Dedifferentiated amniotic fluid mesenchymal stem cell (primary cell): ENCODE data around the gene POC1A.

Source experiments
- DNase-seq: peaks from one replicate; pipeline ENCODE4 v3.0.0-alpha.2; 2016; ENCODE audit errors: extremely low spot score

The POC1A gene

DNA sequence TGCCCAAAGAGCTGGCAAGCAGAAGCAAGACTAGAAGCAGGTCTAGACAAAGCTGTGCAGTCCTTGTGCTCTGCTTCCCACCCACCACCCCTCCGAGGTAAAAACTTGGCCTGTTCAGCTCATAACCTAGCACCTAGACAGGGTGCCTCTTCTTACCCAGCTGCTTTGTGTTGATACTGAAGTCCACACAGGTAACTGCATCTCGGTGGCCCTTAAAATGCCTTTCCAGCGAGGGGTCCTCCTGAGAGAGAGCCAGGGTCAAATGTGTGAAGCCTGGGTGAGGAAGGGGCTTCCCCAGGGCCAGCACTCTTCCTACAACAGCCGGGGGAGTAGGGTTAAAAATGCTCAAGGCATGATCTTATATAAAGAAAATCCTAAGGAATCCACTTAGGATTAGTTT is 3.4 kb downstream of the POC1A start:
- no peak for DNase-seq

DNA sequence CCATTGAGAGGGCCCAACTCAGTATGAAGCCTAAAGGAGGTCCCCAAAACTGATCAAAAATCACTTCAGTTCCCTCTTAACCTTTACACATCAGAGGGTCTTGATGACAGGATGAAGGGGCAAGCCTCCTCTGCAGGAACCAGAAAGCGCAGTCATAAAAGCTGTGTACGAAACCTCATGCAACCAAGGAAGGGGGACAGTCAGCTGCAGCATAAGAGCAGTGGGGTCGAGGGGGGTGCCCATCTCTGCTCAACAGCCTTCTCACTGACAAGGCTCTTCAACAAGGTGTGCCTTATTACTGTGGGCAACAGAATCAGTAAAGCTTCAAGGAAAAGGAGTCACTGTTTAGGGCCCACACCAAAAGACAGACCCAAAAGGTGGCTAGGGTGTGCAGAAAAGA is 3.9 kb downstream of the POC1A start:
- DNase-seq, result no peak

DNA sequence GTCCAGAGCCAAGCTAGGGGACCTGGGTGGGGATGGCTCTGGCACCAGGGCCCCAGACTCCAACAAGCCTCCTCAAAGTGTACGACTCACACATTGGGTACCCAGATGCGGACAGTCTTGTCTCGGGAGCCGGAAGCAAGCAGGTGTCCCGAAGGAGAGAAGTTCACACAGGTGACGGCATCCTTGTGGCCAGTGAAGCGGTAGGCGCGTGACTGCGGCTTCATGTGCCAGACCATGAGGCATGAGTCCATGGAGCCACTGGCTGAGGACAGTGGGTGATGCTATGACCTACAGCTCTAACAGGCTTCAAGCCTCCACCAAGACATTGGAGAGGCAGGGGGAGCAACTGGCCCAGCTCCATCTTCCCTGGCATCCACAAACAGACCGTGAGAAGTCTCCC is 4.5 kb downstream of the POC1A start:
- no peak for DNase-seq

DNA sequence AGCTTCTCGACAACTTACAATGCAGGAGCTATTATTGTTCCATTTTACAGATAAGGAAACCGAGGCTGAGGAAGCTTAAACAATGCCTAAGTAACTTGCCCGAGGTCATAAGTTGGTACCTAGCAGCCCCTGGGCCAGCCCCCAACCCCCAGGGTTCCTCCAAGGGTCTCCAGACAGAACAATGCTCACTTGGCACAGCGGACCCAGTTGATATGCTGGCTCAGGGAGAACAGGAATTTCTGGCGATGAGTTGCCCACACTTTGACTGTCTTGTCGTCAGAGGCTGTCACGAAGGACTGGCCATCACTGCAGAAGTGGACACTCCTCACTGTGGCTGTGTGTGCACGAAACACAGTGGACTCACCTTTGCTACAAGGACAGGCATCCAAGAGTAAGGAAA is 5.2 kb downstream of the POC1A start:
- DNase-seq, result no peak

DNA sequence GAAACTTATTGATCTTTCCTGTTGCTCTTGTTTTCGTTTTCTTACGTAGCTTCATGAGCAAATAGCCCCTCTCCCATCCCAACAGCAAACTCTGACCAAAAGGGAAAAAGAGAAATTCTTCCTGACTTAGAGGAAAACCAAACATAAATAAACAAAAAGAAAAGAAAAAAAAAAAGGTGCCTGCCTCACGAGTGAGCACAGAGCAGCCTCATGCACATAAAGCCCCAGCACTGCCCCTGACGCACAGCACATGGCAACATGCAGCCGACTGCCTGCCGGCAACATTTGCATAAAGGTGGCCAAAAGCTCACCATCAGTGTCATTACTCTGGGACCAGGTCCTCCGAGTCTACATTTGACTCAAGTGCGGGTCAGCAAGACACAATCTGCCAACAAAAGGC is 6.4 kb downstream of the POC1A start:
- no peak for DNase-seq

DNA sequence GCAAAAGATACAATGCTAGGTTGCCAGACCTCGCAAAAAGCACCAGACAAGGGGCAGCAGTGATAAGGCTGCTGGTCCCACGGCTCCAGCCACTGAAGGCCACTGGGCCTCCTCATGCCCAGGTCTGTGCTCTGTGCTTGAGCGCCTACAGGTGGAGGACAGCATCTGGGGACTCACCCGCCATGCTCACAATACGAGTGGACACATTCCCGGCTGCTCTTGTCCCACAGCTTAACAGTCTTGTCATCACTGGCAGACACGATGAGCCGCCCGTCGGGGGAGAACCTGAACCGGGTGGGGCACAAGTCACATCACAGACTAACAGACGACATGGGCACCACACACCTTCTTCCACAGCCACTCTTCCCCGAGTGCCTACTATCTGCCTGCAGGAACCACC is 7.4 kb downstream of the POC1A start:
- no peak for DNase-seq

DNA sequence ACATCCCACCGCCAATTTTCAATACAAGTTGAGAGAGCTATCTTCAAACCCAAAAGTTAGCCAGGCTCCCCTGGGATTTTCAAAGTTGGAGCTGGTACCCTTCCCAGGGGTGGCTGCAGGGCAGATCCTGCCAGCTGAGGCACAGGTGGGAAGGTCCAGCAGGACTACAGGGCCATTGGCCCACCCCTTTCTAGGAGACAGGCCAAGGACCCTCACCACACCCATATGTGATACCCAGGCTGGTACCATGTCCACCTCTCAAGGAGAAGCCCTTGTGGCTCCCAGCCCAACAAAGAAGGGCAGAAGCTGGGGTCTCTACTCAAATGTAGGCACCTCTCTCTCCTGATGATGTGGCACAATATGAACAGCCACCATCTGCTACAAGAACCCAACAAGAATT is 8.0 kb downstream of the POC1A start:
- no peak for DNase-seq

DNA sequence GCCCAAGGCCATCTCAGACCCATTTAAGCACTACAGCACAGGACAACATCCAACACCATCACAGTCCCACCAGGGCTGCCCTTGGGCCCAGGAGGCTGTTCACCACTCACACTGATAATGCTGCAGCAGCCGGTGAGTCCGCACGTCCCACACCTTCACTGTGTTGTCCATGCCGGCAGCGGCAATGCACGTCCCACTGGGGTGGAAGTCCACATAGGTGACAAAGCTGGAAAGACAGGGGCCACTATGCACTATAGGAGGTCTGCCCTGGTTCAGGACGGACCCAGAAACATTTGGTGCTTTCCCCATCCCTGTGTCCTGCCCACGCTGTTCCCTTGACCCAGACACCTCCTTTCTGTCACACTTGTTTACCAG is 8.5 kb downstream of the POC1A start:
- DNase-seq, result no peak

DNA sequence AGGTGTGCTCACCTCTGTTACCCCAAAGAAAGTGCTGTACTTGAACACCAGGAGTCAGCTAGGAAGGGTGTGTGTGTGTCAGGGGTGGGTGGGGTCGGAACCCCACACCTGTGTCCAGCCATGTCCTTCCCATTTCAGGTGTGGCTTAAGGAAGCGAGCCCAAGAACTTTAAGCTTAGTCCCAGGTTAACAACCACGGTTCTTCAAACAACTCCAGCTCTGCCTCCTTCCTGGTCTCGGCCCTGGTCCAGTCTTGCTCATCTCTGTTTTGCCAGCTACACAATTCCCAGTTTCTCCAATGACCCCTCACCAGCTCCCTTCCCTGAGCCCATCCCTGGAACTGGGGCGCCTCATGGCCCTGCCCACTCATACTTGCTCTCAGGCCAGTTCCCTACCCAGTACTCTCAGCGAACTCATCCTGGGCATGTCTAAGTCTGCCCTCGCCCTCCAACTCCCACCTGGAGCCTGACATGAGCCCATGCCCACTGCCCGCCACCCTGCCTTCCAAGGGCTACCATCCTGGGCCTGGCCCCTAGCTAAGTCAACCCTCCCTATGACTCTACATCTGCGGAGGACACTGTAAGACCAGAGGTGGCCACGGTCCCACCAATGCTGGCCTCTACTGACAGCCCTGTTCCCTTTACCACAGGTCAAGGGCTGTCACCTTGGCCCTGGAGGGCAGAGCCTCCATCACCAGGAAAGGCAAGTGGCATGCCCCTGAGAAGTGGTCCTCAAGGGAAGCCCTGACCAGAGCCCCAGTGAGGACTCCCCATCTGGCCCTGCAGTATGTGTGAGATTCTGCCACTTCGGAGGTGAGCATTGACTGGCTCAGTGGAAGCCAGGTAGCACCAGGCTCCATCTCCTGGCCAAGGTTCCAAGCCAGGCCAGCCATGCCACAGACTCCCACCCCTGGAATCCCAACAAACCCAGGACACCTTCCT is 9.2 kb downstream of the POC1A start:
- DNase-seq, result no peak

DNA sequence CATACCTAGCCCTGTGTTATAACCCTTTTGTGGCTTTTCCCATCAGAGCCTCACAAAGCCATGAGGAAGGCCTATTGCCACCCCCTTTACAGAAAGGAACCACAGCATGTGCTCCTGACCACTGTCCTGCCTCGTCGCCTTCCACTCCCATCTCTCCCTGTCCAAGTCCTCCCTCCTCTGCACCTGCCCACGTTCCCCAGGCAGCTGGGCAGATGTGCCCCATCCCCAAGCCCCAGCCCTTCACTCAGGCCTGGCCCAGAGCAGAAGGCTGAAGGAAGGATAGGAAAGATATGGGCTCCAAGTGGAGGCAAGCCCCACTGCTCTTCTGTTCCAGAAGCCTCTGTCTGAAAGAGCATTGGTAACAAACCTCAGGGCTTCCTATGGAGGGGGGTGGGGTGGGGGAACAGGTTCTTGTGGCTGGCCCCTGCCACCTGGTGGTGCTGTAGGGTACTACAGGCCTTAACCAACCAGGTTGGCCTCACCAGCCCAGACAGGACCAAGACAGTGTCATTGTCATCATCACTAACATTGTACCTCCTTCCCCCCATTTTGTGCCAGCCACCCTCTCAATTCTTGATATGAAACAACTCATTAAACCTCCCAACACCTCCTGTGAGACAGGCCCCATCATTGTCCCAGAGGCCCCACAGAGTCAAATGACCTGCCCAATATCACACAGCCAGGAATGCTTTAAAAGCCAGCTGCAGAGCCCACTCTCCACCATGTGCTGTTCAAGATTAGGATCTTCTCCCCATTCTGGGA is 10.0 kb downstream of the POC1A start:
- peak; percentile 43 for DNase-seq

DNA sequence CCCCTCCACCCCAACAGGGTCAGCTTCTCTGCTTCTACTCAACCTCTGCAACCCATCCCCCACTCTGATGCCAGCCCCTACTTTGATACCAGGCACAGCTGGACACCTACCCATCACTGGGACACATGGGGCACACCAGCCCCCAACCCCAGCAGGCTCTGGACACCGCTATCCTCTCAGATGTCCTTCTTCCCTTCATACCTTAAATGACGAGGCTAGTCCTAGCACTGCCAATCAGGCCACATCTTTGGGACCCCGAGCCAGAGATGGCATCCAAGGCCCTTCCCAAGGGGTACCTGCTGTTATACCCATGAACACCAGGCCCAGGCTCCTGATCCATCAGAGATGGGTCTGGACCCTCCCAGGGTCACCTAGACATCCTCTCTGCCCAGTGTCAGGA is 10.6 kb downstream of the POC1A start:
- DNase-seq, result no peak

DNA sequence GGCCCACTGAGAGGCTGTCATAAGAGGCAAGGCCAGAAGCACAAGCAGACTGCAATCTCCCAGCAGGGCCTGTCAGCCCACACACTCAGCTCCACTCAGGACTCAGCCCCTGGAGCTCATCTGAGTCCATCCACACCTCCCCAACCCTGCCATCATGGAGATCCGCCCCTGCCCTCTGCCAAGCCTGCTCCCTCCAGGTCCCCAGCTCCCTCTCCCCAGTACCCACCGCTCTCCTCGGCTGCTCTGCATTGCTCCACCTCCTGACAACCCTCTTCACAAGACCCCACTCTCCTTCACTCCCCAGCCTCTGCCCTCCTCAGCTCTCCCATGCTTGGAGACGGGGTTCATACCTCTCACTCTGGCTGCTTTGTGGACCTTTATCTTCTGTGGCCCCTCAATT is 11.1 kb downstream of the POC1A start:
- DNase-seq, result no peak

DNA sequence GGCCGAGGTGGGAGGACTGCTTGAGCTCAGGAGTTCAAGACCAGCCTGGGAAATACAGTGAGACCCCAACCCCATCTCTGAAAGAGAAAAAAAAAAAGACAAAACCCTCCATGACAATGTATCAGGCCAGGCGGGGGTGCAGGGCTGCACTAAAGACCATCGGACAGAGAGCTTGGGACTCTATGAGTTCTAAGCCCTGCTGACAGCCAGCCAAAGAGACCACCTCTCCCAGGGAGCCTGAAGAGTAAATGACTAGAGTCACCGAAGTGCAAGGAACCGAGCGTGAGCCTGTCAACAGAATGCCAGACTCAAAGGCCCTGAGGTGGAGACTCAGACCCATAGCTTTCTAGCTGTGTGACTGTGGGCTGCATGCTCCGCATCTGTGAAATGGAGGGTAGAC is 12.5 kb downstream of the POC1A start:
- DNase-seq, result no peak

DNA sequence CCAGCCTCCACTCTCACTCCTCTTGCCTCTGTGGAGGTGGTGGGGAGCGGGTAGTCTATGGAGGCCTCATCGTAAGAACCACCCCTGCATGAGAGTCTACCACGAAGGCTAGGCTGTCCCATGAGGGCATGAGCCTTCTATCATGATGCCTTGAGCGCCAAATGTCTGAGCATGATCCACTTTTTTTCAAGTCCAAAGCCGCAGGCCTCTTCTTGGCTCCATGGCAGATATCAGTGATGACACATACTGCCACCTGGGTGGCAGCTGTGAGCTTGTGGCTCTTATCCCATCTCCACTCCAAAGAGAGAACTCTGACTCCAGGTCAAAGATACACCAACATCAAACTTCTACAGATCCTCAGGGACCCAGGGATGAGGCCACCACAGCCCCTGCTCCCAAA is 13.5 kb downstream of the POC1A start:
- no peak for DNase-seq

DNA sequence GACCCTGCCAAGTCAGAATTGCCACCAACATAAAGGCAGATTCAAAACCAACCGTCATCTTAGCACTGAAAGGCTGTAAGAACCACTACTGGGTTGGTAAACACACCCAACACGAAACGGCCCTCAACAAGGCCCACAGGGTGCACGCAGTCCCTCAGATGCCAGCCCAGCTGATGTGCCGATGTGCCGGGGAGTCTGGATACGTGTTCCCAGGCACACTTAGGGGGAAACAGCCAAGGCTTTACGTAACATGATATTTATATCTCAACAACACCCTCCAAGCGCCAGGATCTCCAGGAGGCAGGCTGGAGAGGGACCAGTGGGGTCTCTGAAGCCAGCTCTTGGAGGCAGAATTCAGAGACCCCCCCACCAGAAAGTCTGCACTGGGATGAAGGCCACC is 14.2 kb downstream of the POC1A start:
- no peak for DNase-seq

DNA sequence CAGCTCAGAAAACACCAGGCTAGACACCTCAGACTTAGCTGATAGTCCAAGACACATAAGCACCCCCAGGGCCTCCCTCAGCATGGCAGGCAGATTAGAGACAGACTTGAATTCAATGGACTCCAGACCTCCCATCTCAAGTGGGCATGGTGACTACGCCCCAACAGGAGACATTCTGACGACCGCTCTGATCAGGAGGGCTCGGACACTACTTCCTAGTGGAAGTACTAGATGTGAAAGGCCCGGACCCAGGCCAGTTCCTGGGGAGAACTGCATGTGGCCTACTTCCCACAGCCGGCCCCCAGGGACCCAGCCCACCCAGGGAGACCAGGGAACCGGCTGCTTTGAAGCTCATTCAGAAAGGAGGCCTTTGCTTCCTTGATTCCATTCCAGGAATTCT is 16.9 kb downstream of the POC1A start:
- DNase-seq, result no peak

DNA sequence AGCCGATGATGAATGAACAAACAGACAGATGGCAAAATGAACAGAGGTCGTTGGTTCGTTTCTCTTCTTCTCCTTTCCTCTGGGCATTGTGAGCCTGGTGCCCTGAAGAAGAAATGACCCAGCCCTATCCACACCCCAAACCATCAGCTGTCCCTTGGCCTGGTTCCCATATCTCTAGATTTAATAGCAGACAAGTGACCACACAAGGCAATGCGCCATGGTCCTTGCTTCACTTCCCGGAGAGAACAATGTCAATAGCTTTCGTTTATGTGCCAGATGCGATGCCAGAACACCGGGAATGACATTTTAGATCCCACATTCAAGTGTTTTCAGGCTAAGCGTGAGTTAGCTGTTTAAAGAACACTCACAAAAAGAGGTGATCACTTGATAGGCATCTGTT is 17.7 kb downstream of the POC1A start:
- DNase-seq, result no peak

DNA sequence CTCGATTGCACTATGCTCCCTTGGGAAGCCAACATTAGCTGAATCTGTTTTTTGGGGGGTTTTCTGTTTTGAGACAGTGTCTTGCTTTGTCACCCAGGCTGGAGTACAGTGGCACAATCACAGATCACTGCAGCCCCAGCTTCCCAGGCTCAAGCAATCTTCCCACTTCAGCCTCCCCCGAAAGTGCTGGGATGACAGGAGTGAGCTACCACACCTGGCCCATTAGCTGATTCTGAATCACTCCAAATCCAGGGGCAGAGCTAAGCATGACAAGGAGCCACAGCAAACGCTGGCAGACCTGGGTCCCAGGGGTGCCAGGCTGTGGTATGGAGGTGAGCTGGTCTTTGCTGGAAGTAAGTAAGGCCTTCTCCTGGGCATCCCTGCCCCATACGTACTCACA is 18.9 kb downstream of the POC1A start:
- no peak for DNase-seq

DNA sequence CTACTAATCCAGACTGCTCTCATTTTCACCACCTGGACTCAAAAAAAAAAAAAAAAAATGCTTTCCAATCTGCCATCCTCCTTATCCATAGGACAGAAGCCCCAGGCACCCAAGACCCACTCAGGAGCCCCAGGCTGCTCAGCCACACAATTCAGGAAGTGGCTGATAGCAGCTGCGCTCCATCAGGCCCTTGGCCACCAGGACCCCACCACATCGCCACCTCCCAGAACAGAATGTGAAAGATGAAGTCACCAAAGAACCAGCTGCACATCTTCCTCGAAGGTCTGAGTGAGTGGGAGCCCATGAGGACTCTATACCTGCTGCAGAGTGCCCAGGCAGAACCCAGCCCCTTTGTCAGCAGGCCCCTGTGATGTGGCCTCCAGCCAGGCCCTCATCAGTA is 19.5 kb downstream of the POC1A start:
- no peak for DNase-seq

DNA sequence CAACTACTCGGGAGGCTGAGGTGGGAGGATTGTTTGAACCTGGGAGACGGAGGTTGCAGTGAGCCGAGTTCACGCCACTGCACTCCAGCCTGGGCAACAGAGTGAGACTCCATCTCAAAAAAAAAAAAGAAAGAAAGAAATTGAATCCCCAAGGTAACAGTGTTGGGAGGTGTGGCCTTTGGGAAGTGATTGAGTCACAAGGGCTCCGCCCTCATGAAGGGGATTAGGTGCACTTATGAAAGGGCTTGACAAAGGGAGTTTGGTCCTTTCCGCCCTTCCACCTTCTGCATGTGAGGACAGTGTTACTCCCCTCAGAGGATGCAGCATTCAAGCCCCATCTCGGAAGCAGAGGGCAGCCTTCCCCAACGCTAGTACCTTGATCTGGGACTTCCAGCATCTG is 21.3 kb downstream of the POC1A start:
- no peak for DNase-seq

DNA sequence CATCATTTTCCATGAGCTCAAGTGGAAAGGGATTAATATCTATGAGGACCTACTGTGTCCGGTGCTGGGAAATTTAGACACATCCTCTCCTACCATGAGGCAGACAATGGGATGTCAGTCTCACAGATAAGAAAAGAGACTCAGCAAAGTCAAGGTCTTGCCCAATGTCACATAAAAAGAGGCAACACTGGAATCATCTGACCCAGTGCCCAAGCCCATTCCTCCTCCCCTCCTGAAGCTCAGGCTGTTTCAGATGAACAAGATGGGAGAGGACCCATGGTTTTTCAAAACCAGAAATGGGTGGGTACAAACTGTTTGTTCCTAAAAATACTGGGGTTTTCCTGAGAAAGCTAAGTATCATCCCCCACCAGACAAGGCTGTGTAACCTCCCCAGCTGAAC is 22.2 kb downstream of the POC1A start:
- DNase-seq, result no peak

DNA sequence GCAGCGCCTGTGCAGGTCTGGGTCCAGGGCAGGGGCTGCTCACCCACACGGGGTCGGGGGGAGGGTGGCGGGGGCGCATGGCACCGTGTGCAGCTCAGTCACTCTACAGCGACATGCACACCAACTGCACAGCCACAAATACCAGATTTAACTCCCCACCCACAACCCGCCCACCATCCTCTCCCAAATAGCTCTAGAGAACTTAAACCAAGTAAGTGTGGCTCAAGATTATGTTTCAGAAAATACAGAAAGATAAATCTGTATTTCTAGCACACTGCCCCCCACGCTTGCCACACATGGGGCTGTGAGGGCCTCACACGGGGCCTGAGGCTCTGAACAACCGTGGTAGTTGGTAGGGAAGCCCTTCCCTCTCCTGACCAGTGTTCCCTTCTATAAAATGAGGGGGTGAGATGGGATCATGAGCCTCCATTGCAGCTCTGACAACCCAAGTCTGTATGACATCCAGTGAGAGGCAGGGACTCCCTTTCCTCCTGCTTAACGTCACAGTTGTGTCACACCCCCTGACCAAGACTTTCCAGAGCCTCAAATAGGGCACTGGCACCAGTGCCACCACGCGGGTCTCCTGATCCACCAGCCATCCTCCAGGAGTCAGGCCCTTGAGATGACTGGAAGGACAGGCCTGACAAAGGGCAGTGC is 23.1 kb downstream of the POC1A start:
- no peak for DNase-seq
